HUES6 (cell line): ENCODE measurements around the gene QRFP.

ENCODE experiments used
- H3K27ac ChIP-seq: 2 replicates; pipeline ENCODE4 v1.7.0; 2013; ENCODE audit warnings: low read depth, mild to moderate bottlenecking, low read length, inconsistent platforms
- H3K27me3 ChIP-seq: 2 replicates; pipeline ENCODE4 v1.6.1; 2013; ENCODE audit warnings: low read length; ENCODE audit not compliant: control insufficient read depth, insufficient read depth
- H3K36me3 ChIP-seq: 2 replicates; pipeline ENCODE4 v1.6.1; 2013; ENCODE audit warnings: low read length; ENCODE audit not compliant: control insufficient read depth, insufficient read depth
- H3K4me1 ChIP-seq: 2 replicates; pipeline ENCODE4 v1.6.1; 2013; ENCODE audit warnings: low read length; ENCODE audit not compliant: control insufficient read depth, insufficient read depth
- H3K4me3 ChIP-seq: 2 replicates; pipeline ENCODE4 v1.5.1; 2013; ENCODE audit warnings: low read depth, low read length
- H3K9ac ChIP-seq: one replicate; pipeline ENCODE4 v1.6.1; 2013; ENCODE audit warnings: mild to moderate bottlenecking, low read length
- H3K9me3 ChIP-seq: 2 replicates; pipeline ENCODE4 v1.6.1; 2013; ENCODE audit warnings: low read depth, low read length; ENCODE audit not compliant: control insufficient read depth, insufficient read depth

QRFP gene

DNA sequence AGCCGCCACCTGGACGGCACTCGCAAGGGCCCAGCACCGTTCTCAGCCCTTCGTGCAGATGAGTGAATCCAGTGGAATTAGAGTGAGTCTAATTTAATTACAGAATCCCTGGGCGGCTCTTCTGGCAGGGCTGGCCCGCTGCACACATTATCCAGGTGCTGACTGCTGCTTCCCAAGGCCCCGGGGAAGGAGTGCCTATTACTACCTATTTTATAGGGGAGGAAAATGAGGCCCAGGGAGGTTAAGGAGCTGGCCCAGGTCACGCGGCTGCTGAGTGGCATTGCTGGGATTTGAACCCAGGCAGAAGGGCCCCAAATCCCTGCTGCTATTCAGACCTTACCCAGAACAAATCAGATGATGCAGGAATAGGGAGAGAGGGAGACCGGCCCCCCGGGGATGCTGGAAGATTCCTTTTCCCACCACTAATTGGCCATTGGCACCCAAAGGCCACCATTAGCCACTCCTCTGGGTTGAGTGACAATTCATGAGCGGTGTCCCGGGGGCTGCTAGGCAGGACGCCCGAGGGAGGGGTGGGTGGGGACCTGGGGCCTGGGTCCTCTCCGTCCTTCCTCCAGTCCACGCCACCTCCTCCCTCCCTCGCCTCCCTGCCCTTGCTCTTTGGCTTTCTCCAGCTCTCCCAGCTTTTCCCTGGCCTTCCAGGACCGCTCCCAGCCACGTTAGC lies 10.3 kb upstream of the QRFP start:
- Histone ChIP-seq H3K9ac (no peak overlapping the region), H3K9me3 (no peaks in the 10 kb centered on the region), H3K27ac (no peak overlapping the region), H3K4me3 (no peak overlapping the region), H3K36me3 (no peaks in the 10 kb centered on the region), H3K27me3 (no peaks in the 10 kb centered on the region), H3K4me1 (peaks cover 2% of the 10 kb centered on the region; the same call in 1 of the 2 replicates)

DNA sequence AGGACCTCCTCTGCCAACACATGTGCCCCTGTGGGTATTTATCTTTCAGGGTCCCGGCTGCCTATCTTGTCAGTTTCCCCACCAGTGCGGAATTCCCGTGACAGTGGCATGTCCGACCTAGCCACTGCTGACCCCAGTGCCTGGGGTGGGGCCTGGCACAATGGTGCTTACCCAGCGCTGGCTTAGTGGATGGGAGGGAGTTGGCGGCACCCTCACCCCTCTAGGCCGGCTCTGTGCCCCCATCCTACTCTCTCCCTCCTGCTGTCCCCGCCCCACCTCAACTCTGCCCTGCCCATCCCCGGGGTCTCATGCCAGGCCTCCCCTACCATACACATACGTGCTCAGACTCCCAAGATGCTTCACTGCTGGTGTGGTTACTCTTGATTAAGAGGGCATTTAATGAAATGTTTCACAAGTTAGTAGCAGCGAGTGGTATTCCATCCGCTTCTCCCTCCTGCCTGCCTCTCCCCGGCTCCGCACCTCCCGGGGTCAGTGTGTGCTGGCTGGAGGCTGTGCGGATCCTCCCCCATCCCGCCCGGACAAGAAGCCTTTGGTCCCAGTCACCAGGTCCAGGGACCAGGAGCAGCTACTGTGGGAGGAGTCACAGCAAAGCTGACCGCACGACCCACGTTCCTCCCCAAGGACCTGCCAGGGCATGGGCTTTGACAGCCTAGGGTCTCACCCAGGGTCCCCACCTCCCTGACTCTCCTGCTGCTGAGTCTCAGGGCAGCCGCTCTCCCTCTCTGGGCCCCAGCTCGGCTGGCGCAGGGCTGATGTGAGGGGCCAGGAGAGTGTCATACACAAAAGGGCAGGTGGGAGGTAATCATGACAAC lies 9.5 kb upstream of the QRFP start:
- Histone ChIP-seq H3K36me3 (no peaks in the 10 kb centered on the region), H3K27me3 (no peaks in the 10 kb centered on the region), H3K4me1 (peaks cover 2% of the 10 kb centered on the region; the same call in 1 of the 2 replicates), H3K9ac (no peak overlapping the region), H3K27ac (no peak overlapping the region), H3K4me3 (no peak overlapping the region), H3K9me3 (no peaks in the 10 kb centered on the region)

GRCh38 chr9:130905125-130905901 lies 8.7 kb upstream of the QRFP start:
- Histone ChIP-seq H3K27me3 (no peaks in the 10 kb centered on the region), H3K4me3 (no peak overlapping the region), H3K4me1 (peaks cover 2% of the 10 kb centered on the region; the same call in 1 of the 2 replicates), H3K36me3 (no peaks in the 10 kb centered on the region), H3K9me3 (no peaks in the 10 kb centered on the region), H3K9ac (no peak overlapping the region), H3K27ac (no peak overlapping the region)

GRCh38 chr9:130904070-130905044 lies 7.7 kb upstream of the QRFP start:
- H3K9ac ChIP-seq = no peak overlapping the region
- H3K27ac ChIP-seq = no peak overlapping the region
- no peaks in the 10 kb centered on the region for H3K9me3 ChIP-seq
- H3K27me3 ChIP-seq = no peaks in the 10 kb centered on the region
- H3K4me1 ChIP-seq = peaks cover 2% of the 10 kb centered on the region; the same call in 1 of the 2 replicates
- no peaks in the 10 kb centered on the region for H3K36me3 ChIP-seq
- no peak overlapping the region for H3K4me3 ChIP-seq

GRCh38 chr9:130903194-130904069 lies 6.8 kb upstream of the QRFP start:
- H3K9ac ChIP-seq = no peak overlapping the region

DNA sequence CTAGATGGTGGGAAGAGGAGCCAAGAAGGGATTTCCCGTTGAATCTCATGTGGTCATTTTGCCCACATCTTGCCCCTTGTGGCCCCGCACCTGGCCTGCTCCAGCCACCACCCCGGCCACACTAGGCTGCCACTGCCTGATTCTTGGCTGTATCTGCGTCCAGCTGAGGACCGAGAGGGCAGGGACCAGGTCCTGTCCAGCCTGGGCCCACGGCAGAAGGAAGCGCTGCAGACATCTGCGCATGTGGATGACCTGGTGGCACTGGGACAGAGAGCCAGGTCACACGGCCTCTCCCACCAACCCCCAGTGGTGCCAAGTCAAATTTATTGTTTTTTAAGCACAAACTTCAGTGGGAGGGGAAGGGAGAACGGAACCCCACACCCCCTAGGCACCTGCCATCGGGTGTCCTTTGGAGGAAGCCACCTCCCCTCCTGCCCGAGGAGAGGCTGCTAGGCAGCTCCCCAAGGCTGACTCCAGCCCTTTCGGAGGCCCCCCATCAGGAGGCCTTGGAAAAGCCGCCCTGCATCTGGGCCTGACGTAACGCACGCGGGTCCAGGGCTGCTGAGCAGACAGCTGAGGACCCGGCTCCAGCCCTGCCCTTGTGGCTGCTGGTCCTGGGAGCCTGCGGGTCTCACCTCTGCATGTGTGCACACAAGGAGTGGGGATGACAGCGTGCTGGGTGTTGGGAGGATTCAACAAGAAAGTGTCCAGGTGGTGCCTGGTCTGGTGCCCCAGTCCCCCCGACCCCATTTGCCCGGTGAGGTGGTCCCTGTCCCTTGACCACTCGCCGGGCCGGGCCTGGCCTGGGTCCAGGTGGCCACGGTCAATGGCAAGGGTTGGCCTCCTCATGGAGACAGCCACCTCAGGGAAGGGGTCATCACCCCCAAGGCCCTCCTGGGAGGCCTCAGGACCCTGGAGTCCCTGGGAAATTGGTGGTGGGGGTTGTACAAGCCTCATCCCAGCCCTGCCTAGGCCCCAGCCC lies 5.9 kb upstream of the QRFP start:
- H3K4me1 ChIP-seq = peaks cover 2% of the 10 kb centered on the region; the same call in 1 of the 2 replicates
- no peak overlapping the region for H3K27ac ChIP-seq
- no peaks in the 10 kb centered on the region for H3K27me3 ChIP-seq
- H3K9me3 ChIP-seq = no peaks in the 10 kb centered on the region
- no peak overlapping the region for H3K9ac ChIP-seq
- H3K4me3 ChIP-seq = no peak overlapping the region
- H3K36me3 ChIP-seq = no peaks in the 10 kb centered on the region

More at GRCh38 chr9:130903194-130904069, 6.8 kb upstream of the QRFP start:
- Histone ChIP-seq H3K9me3 (no peaks in the 10 kb centered on the region), H3K36me3 (no peaks in the 10 kb centered on the region), H3K27ac (no peak overlapping the region), H3K27me3 (no peaks in the 10 kb centered on the region), H3K4me1 (peaks cover 2% of the 10 kb centered on the region; the same call in 1 of the 2 replicates), H3K4me3 (no peak overlapping the region)

DNA sequence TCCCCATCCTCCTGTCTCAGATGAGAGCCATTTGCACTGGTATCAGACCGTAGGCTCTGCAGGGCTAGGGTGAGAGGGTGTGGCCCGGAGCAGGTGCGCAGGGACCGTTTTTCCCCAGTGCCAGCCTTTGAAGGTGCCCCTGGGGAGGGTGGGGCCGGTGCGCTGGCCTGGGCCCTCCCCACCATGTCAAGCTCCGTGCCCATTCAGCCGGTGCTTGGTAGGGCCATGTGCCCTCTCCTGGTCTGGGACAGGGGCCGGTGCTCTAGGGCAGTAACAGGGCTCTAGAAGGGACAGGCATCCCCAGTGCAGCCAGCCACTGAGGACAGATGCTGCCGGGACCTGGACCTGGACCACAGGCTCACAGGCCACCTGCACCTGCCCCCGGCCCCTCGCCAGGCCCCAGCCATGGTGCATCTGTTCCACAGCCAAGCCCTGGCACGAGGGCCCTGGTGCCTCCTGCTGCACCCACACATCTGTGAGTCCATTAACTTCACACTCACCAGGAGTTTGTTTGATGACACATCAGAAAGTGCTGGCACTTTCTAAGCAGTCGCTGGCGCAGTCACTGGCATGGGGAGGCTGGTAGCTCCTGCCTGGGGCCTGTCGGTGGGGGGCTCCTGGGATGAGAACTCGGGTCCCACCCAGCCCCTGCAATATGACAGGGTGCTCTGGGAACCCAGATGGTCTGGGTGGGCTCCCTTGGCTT lies 5.0 kb upstream of the QRFP start:
- no peak overlapping the region for H3K27ac ChIP-seq
- H3K36me3 ChIP-seq = no peaks in the 10 kb centered on the region
- H3K4me1 ChIP-seq = peaks cover 2% of the 10 kb centered on the region; the same call in 1 of the 2 replicates
- H3K27me3 ChIP-seq = no peaks in the 10 kb centered on the region
- no peak overlapping the region for H3K9ac ChIP-seq
- no peak overlapping the region for H3K4me3 ChIP-seq
- H3K9me3 ChIP-seq = no peaks in the 10 kb centered on the region

DNA sequence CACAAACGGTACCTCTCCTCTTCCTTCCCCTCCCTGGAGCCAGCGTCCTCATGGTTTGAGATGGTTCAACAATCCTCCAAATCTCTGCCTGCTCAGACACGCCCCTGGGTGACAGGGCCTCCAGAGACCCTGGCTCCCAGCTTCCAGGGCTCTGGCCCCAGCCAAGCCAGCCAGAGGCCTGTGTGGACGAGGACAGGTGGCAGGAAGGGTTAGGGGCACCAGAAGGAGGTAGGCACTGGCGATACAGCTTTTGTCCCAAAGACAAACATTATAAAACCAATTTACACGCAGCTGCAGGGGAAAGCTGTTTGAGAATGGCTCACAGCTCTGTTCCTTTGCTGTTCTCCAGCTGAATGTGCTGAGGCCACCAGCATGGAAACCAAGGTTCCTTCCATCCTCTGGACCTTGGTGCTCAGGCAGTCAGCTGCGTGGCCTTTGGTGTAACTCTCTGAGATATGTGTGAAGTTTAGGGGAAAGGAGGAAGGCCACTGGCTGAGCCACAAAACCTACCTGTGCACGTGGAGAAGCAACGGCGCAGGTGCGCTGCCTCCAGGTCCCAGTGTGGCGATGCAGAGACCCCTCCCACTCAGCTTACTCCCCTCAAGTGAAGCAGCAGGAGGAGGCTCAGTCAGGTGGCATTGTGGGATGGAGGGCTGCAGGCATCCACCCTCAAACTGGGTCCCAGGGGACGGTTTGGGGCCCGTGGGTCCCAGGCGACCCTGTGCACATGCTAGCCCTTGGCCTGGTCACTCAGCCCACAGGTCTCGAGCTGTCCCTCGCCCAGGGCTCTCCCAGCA lies 4.3 kb upstream of the QRFP start:
- no peaks in the 10 kb centered on the region for H3K4me1 ChIP-seq
- no peaks in the 10 kb centered on the region for H3K9me3 ChIP-seq
- no peak overlapping the region for H3K9ac ChIP-seq
- H3K36me3 ChIP-seq = no peaks in the 10 kb centered on the region
- H3K27me3 ChIP-seq = no peaks in the 10 kb centered on the region
- H3K4me3 ChIP-seq = no peak overlapping the region
- no peak overlapping the region for H3K27ac ChIP-seq
